HG03457 (cell line): ENCODE measurements around the gene DGKZ.
A peak's percentile ranks its signal among the peaks of the same experiment; 100 is the strongest.

Source experiments
- ATAC-seq: cut with Tn5 transposase; IDR thresholded peaks from one replicate; pipeline ENCODE4 v1.9.1; 2021; ENCODE audit warnings: moderate number of reproducible peaks; ENCODE audit not compliant: unreplicated experiment

Gene DGKZ

DNA sequence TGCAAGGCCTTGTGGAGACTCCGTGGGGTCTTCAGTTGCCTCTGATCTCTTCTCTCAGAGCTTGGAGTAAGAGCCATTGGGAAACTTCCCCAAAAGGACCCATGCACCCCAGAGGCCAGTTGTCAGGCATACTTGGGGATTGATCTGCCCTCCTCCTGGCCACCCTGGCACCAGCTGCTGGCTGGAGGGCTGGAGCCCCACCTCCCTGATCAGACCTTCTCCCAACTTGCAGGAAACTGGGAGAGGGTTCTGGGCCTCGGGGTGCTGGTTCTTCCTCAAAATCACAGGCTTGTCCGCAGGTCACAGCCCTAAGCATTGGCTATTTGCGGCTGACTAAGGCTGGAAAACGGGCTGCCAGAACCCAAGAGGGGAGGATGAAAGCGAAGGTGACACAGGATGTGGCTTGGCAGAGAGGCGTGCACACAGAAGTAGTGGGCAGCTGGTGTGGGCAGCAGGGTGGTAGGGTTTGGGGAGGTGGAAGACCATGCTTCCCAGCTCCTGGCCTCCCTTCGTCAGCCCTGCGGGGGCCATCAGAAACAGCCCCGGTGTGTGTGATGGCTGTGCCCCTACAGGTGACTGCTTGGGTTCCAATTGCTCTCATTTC is 1.3 kb upstream of the DGKZ start:
- no peak for ATAC-seq

DNA sequence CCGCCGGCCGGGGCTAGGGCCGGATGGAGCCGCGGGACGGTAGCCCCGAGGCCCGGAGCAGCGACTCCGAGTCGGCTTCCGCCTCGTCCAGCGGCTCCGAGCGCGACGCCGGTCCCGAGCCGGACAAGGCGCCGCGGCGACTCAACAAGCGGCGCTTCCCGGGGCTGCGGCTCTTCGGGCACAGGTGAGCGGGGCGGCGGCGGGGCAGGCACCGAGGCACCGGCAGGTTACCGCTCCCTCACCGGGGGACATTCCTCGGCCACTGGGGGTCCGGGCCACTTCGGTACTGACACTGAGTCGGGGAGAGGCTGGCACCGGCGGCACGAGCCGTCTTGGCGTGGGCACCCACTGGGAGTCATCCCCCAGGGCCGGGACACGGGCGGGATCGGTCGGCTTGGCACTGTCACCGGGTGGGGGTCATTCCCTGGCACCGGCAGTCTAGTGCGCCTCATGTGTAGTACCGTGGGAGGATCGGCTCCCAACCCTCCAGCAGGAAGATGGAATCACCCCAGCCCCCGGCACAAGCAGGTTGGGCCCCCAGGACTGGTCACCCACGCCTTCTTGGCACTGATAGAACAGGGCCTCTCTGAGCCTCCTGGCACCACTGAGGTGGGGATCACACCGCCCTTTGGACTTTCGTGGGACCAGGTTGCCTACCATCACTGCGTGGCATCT is 511 bp downstream of the DGKZ start:
- ATAC-seq: no peak

DNA sequence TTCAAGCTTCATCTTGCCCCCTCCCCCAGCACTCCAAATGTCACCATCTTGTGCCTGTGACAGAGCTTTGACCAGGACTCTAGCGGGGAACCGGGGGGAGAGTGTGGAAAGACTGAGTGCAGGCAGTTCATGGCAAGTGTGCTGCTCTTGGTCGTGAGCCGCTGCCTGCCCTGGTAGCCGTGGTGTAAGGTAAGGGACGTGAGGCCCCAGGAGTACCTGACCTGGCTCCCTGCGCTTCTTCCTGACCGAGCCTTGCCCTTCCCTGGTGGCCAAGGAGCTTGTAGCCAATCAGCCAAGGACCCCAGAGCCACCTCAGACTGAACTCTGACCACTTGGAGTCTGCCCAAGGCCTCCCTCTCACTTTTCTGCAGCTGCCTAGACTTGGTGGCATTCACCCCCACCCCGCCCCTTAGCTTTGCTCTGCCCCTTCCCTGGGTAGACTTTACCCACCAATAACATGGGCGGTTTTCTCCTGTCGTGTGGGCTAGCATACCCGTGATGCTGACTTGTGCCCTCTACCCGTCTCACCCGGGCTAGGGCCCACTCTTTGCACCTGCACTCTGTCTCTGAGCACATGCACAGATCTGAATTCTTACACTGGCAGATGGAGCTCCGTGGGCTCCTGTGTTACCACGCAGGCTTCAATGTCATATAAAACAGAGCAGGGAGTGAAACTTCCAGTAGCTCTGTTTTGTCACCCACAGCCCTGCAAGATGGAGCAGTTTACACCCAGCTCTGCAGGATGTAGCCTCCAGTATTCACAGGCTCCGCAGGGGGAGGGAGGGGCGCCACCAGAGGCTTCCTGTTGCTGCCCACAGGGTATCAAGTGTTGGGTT is 1.5 kb downstream of the DGKZ start:
- no peak for ATAC-seq

DNA sequence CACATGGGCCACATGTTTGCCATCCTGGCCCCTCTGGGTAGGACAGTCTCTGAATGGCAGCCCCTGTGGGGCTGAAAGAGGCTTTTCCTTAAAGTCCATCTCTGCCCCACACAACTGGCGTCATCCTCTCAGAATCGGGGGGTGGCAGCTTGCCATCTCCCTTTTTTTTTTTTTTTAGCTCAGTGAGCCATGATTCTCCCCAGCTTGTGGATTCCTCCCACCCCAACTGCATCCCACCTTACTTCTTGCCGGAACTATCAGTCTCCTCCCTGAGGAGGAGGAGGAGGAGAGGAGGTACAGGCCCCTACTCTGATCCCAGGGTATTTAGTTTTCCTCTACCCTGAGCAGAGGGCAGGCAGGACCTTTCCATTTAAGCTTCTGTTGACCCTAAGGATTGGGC is 3.4 kb downstream of the DGKZ start:
- ATAC-seq: no peak

DNA sequence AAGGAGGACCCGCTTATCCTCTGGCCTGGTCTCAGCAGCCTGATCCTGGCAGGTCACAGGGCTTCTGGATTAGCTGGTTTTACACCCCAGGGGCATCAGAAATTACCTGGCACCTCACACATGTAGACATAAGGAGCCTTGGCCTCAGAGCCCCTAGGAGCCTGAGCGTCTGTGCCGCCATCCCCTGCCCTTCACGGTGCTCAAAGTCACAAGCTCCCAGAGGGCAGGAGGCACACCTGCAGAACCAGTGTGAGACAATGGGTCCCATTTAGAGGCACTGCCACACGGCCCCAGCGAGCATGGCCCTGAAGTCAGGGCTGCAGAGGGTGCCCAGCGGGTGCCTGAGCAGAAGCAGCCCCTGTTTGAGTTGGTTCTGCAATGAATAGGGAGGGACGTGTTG is 3.9 kb downstream of the DGKZ start:
- ATAC-seq: no peak

DNA sequence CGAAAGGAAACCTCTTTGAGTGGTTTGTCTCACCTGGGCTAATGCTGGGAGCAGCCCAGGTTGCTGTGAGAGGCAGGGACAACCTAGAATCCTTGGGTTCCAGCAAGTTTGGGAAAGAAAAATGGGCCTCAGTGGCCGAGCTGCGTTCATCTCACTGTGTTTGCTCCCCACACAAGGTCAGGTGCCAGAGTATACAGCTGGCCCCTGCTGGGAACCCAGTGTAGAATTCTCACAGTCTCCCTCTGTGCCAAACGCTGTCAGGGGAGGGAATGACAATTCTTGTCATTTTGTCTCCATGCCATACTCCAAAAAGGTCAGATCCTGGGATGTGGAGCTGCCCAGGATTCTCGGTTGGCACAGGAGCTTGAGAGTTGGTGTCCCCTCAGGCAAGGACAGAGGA is 4.3 kb downstream of the DGKZ start:
- no peak for ATAC-seq

DNA sequence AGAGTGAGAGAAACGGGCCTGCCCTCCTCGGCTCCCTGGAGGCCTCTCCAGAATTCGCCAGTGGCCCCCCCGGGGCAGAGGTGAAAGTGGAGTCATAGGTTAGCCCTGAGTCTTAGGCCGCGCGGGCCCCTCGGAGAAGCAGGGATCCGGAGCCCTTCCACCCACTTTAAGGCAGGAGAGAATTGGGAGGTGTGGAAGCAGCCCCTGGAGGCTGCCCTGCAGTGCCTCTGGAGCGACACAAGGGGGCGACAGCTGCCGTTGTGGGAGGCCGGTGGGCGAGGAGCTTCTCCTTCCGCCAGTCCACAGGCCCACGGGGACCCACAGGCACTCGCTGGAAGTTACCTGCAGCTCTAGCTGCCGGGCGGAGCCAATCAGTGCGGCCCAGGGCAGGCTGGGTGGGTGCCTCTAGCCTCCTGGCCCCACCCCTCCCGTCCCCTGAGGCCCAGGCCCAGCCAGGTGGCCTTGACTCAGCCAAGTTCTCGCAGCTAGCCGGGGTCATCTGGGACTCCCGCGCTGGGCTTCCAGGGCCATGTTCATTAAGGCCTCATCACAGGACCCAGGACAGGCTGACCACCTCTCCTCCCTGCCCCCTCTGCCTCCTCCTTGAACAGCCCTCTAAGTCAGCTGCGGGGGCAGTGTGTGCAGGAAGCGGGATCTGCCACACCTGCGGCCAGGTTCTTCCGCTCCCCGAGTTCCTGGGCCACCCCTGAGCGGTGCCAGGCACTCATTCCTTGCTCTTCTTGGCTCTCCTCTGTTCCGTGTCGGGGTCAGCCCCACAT is 5.0 kb downstream of the DGKZ start:
- no peak for ATAC-seq

DNA sequence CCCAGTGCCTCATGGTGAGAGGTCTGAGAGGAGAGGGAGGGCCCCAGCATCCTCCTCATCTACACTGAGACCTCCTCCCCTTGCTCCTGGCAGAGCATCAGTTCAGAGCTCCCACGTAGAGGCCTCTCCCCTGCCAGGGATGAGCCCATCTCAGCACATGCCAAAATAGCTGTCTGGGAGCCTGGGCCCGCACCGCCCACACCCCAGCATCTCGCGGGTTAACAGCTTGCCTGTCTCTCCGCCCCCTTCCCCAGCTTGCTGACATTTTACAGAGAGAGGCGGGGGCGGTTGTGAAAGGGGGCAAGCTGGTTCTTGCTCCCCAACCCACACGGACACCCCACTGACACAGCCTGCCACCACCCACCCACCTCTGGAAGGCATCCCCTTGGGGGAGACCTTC is 6.4 kb downstream of the DGKZ start:
- no peak for ATAC-seq

DNA sequence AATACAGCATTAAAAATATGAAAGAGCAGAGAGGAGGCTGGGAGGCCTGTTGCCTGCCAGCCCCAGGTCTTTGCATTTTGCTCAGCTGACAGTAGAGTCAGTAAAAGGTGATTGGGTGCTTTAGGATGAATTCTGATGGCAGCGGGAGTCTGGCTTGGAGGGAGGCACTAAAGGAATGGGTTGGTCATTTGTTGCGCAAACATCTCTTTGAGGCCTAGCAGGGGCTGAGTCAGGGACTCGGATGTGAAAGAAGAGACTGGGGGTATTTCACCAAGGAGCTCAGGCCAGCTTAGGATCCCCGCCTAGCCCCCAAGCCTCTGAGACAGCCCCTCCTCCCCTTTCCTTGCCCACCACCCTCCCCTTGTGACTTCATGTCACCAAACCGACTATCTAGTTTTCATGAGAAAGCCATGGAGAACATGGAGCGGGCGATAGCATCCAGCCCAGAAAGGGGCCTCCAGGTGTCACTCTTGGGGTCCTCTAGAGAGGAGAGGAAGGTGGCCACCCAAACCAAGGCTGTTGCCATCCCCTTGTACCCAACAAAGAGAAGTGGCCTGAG is 9.7 kb downstream of the DGKZ start:
- ATAC-seq: no peak

DNA sequence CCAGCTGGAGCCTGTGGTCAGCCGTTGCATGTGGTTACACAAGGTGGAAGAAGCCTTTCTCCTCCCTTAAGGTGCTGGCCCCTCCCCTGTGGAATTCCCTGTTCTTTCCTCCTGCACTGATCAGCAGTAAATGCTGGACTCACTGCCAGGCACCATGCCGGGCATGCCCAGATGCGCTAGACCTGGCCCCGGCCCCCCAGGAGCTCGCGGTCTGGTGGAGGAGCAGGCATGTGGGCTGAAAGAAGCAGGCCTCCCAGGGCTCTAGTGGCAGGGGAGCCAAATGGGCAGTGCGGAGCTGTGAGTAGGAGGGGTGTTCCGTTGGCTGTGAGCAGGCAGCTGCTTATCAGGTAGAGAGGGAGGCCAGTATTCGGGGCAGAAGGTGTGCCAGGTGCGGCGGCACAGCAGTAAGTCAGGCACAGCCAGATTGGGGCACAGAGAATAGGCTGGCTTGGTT is 10.2 kb downstream of the DGKZ start:
- ATAC-seq: no peak

DNA sequence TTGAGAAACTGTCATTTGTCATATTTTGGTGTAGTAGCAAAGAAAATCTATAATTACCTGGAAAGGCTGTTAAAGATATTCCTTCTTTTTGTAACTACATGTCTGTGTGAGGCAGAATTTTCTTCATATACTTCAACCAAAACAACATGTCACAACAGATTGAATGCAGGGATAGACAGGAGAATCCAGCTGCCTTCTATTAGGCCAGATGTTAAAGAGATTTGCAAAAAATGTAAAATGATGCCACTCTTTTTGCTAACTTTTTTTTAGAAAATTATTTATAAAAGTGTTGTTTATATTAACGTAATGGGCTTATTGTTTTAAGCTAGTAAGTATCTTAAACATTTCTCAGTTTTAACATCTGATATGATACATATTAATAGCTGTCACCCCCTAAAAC is 12.7 kb downstream of the DGKZ start:
- no peak for ATAC-seq

DNA sequence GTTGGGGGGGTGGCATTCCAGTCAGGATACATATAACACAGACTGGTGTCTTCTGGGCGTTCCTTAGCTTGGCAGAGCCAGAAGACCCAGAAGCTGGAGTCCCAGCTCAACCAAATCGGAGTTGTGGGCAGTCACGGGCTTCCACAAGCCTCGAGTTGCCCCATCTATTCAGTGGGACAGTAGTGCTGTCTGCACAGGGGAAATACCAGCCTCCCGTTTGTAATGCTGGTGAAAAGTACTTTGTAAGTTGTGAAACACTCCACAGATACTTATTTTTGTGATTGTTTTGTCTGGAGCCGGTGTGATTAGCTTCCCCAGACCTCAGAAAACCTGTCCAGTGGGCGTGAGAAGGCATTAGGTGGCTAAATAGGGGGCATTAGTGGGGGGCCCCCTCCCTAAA is 13.6 kb downstream of the DGKZ start:
- ATAC-seq: peak; percentile 20

DNA sequence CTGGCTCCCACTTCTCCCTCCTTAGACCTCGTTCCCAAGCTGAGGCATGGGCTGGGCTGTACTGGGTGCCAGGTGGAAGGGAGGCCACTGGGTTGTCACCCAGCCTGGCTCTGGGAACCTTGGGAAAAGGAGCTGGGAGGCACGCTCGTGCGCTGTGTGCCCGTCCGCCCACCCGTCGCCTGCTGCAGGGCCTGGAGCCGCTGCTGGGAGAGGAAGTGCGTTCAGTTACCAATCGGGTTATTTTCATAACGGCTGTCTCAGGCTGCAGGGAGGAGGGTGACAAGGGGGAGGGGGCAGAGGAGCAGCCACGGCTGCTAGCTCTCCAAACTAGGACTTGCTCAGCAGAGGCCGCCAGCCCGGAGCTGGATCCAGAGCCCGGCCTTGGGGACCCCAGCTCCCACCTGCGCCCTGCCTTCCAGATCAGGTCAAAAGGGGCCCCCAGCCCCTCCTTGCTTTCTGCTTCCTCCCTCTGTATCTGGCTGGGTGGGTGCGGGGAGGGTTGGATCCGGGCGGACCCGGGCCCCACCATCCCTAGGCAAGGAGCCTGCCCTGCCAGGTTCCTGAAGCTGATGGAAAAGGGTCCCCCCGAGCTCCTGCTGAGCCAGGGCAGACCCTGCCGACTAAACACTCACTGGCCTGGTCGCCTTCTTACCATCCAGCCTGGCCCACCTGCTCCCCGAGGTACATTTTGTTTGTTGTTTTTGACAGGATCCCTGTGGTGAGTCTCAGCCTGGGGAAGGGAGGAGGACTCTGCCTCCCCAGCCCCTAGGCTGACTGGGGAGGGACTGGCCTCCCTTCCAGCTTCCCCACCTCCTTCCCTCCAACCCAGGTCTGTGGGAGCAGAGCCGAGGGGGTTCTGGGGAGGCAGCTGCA is 14.3 kb downstream of the DGKZ start:
- peak; percentile 52 for ATAC-seq

DNA sequence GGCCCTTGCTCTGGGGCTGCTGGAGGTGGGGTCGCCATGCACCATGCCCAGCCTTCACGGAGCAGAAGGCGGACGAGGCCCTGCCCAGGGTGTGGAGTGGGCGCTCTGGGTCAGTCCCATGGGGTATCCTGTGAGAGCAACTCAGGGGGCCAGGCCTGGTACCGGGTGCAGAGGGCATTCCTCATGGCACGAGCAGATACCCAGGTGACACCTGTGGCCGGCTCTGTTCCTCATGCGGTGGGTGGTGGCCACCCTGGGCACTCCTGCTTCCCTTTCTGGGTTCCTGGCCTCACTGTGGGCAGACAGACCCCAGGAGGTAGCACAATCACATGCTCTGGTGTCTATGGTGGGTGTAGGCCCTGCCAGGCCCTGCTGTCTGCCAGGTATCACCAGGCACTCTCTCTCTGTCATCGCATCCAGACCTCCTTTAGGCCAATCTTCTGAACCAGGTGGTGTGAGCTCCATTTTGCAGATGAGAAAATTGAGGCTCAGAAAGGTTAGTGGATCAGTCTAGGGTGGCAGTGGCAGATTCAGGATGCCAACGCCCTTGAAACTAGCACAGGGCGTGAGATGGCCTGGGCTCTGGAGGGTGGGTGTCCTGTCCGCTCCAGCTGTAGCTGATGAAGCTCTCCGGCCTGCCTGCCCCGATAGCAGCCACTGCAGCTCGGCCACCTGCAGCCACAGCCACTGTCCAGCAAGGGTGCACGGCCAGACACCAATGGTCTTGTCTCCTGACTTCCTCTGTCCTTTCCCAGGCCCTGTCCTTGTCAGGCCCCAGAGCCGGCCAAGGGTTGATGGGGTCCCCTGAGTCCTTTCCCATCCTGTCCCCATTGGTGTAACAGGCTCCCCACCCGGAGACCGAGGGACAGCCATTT is 15.1 kb downstream of the DGKZ start:
- ATAC-seq: no peak

DNA sequence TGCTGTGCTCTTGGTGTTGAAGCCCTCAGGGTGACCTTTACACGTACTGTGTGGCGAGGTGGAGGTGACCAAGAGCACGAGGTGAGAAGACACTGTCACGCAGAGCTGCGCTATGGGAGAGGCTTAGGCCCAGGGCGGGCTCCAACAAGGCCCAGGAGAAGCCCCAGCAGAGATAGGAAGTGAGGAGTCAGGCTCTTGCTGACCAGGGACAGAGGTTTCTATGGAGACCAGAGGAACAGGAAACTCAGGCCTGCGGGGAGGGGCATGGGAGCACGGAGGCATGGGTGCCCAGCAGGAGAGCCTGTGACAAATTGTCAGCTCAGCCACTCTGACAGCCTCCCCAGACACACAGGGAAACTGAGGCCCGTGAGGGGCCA is 15.8 kb downstream of the DGKZ start:
- no peak for ATAC-seq

DNA sequence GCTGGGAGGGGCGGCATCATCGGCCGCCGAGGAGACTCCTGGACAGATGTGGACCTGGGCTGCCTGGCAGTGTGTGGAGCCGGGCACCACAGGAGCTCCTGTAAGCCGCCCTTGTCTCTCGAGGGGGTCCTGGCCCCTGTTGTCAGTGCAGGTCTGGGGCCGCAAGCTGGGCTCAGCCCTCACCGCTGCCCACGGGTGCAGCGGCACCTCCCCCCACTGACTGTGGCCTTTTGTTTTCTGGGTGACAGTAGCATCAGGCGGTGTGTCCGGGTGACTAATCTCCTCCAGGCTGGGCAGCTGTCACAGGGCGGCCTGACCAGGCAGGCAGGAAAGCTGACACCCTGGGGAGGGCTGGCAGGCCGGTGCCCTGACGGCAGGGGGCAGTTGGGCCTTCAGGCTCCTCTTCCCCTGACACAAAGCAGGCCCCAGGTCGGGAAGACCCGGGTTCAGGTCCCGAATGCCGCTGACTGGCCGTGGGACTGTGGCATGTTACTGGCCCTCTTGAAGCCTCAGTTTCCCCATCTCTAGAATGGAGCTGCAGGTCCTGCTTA is 16.3 kb downstream of the DGKZ start:
- ATAC-seq: no peak

DNA sequence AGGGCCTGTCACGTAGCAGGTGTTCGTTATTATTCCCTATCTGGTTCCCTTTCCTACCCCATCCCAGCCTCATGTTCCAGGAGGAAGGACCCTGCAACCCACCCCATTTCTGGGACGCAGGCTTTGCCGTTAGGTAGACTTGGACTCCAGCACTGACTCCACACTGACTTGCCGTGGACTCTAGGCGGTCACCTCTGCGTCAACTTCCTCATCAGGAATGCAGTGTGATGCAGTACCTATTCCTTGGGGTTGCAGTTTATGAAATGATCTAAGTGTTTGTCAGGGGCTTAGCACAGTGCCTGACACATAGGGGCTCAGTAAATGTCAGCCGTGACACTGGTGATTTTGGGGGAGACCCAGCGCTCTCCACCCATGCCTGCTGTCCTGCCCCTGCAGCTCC is 16.8 kb downstream of the DGKZ start:
- no peak for ATAC-seq

DNA sequence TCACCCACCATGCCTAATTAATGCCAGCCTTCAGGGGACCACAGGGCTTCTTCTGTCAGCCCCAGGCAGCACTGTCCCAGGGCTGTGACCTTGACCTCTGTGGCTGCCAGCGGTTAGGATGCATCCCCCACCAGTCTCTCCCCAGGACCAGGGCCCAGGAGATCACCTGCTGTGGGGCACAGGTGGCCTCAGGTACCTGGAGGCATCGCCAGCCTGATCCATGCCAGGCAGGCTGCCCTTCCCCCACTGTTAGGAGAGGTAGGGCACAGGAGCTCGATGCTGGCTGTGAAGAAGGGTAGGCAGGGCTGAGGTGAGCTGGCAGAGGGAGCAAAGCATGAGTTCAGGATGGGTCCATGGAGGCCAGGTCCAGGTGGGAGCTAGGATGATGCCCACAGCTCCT is 17.5 kb downstream of the DGKZ start:
- no peak for ATAC-seq

DNA sequence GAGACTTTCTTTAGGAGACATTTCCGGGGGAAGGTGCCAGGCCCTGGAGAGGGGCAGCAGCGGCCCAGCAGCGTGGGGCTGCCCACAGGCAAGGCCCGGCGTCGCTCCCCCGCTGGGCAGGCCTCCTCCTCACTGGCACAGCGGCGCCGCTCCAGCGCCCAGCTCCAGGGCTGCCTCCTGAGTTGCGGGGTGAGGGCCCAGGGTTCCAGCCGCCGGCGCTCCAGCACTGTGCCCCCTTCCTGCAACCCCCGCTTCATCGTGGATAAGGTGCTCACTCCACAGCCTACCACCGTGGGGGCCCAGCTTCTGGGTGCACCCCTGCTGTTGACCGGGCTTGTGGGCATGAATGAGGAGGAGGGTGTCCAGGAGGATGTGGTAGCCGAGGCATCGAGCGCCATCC is 19.0 kb downstream of the DGKZ start:
- no peak for ATAC-seq
